Measurements from ENCODE around the gene KRT73.

- no peak for TF ChIP-seq CTCF (conservative IDR thresholded peaks at IDR 0.05; ENCODE audit: low read length)
- TF ChIP-seq EZH2phosphoT487 (IDR thresholded peaks at IDR 0.05; ENCODE audit: borderline replicate concordance) = no peak
Measured at GRCh38 chr12:52558781-52559445, 59.4 kb downstream of the KRT73 start.

Measured in Loucy (cell line).